A673 (cell line): ENCODE results near the gene IL11RA. TPM values are rescaled to one million over a fixed set of nuclear protein-coding genes. Genes with fewer than 3 reads are reported as not detected.

ENCODE experiments used
- BruUV-seq: library from RNA; stranded (reverse); fragments of 400-500 nt; replicated peaks from 2 replicates; lab custom pipeline; 2021; lab: Mats Ljungman, UMichigan
- CTCF ChIA-PET: fragments of 300-600 bp; sonication (Branson Sonifier 250); formaldehyde crosslinking; loops from one replicate; lab custom pipeline; 2022; ENCODE audit warnings: antibody characterized with exemption; lab: Charles Lee
- POLR2A ChIA-PET: fragments of 300-600 bp; sonication (Branson Sonifier 250); formaldehyde crosslinking; loops from one replicate; lab custom pipeline; 2022; ENCODE audit warnings: antibody characterized with exemption; ENCODE audit not compliant: low non-redundant PET; lab: Charles Lee
- DNase-seq: peaks from one replicate; pipeline ENCODE4 v3.0.0-alpha.2; 2015; ENCODE audit warnings: low spot score
- H3K27ac ChIP-seq: fragments of 200-600 bp; sonication (generic); 2 replicates; pipeline ENCODE4 v1.5.1; 2016; ENCODE audit warnings: mixed run types, low read depth, mild to moderate bottlenecking, mixed read lengths, antibody characterized with exemption, low read length; ENCODE audit not compliant: poor library complexity, severe bottlenecking
- H3K27me3 ChIP-seq: fragments of 200-600 bp; sonication (generic); replicated peaks from 2 replicates; pipeline ENCODE4 v1.6.1; 2017; ENCODE audit warnings: mixed run types, low read depth, mild to moderate bottlenecking, mixed read lengths, antibody characterized with exemption, low read length; ENCODE audit not compliant: insufficient read depth, poor library complexity
- H3K36me3 ChIP-seq: fragments of 200-600 bp; sonication (generic); 2 replicates; pipeline ENCODE4 v1.6.1; 2016; ENCODE audit warnings: mixed run types, mild to moderate bottlenecking, mixed read lengths, antibody characterized with exemption, low read length; ENCODE audit not compliant: insufficient read depth, poor library complexity, severe bottlenecking
- H3K4me1 ChIP-seq: fragments of 200-600 bp; sonication (generic); 2 replicates; pipeline ENCODE4 v1.6.1; 2017; ENCODE audit warnings: mixed run types, mild to moderate bottlenecking, mixed read lengths, antibody characterized with exemption, low read length; ENCODE audit not compliant: insufficient read depth, poor library complexity, severe bottlenecking
- H3K4me3 ChIP-seq: fragments of 200-600 bp; sonication (generic); 2 replicates; pipeline ENCODE4 v1.5.1; 2016; ENCODE audit warnings: low read depth, mixed run types, mild to moderate bottlenecking, mixed read lengths, low read length; ENCODE audit not compliant: poor library complexity, severe bottlenecking
- H3K9me3 ChIP-seq: fragments of 200-600 bp; sonication (generic); 2 replicates; pipeline ENCODE4 v1.6.1; 2016; ENCODE audit warnings: mixed run types, low read depth, mild to moderate bottlenecking, mixed read lengths, antibody characterized with exemption, low read length; ENCODE audit not compliant: poor library complexity, severe bottlenecking
- CTCF ChIP-seq: fragments of 300-800, 200-600 bp; sonication (generic); conservative IDR thresholded peaks from 2 replicates; pipeline ENCODE4 v1.5.1; 2017; ENCODE audit warnings: low read depth, mild to moderate bottlenecking, antibody characterized with exemption, low read length, moderate library complexity, mixed read lengths
- EZH2 ChIP-seq: fragments of 200-600 bp; sonication (generic); IDR thresholded peaks from 2 replicates; pipeline ENCODE4 v1.6.1; 2017; ENCODE audit warnings: borderline replicate concordance, low read depth, mild to moderate bottlenecking, mixed read lengths, antibody characterized with exemption, low read length; ENCODE audit not compliant: poor library complexity, severe bottlenecking
- intact Hi-C: fragments of 100-400 bp; cut with micrococcal nuclease; formaldehyde crosslinking; loops from one replicate; pipeline ENCODE4 v1.10.0; 2022; ENCODE audit not compliant: unreplicated experiment
- total RNA-seq: library from RNA; stranded (reverse); gene quantifications from 2 replicates; pipeline ENCODE4 v1.2.3, GENCODE V29; 2021

Gene IL11RA
- total RNA-seq, 1 experiment from 2014 or later = 5.6 TPM

GRCh38 chr9:34710023-34710422 is 58.0 kb downstream of the IL11RA start, which contains the start of gene CCL21:
TSS of gene CCL21 (minus strand) at chr9:34710136. CDS start at chr9:34710066, 70 bp downstream.
- H3K27ac ChIP-seq = no peak within 1 kb of the TSS
- H3K4me1 ChIP-seq = no peaks in the 10 kb centered on the region
- no peaks in the 10 kb centered on the region for H3K9me3 ChIP-seq
- peaks cover 20% of the 10 kb centered on the region for H3K27me3 ChIP-seq
- intact Hi-C loops = no loop called here
- H3K4me3 ChIP-seq = no peak within 1 kb of the TSS
- BruUV-seq = no TSS peak
- H3K36me3 ChIP-seq = no peaks in the 10 kb centered on the region
- no peak for DNase-seq
- ChIA-PET POLR2A (no interaction called here), CTCF (no interaction called here)
- no peak for TF ChIP-seq CTCF
- TF ChIP-seq EZH2 = no peak

Other genes starting within 250 kb of the IL11RA start
- gene FAM219A, start 193.6 kb upstream of the IL11RA start, total RNA-seq = 62.1 and 63.3 TPM in 2 replicates
- gene DNAI1, start 193.4 kb upstream of the IL11RA start, total RNA-seq = 1.4 TPM in 1 of 2 replicates, not detected in the other
- 1.2 and 2.8 TPM in 2 replicates for gene ENHO, start 129.2 kb upstream of the IL11RA start, total RNA-seq
- gene CNTFR, start 62.5 kb upstream of the IL11RA start, total RNA-seq = 3.7 and 4.5 TPM in 2 replicates
- 19.7 and 31.6 TPM in 2 replicates for gene RPP25L, start 40.1 kb upstream of the IL11RA start, total RNA-seq
- 79.3 and 89.4 TPM in 2 replicates for gene DCTN3, start 31.7 kb upstream of the IL11RA start, total RNA-seq
- not detected in 2 replicates for gene ARID3C, start 23.1 kb upstream of the IL11RA start, total RNA-seq
- gene SIGMAR1, start 14.4 kb upstream of the IL11RA start, total RNA-seq = 165 and 172 TPM in 2 replicates
- 27.6 and 37.6 TPM in 2 replicates for gene GALT, start 5.5 kb upstream of the IL11RA start, total RNA-seq
- not detected in 2 replicates for gene CCL27, start 10.5 kb downstream of the IL11RA start, total RNA-seq
- not detected in 2 replicates for gene CCL19, start 39.1 kb downstream of the IL11RA start, total RNA-seq
- not detected in 2 replicates for gene CCL21, start 58.0 kb downstream of the IL11RA start, total RNA-seq